Nephron progenitor cell (in vitro differentiated cells): ENCODE results near the gene CAMTA2.

Experiments
- DNase-seq: peaks from one replicate; pipeline ENCODE4 v3.0.0; 2021
- H3K27ac Mint-ChIP-seq: 2 replicates; pipeline ENCODE4 v1.8.0; 2021; ENCODE audit warnings: mild to moderate bottlenecking, moderate library complexity, mixed read lengths
- H3K27me3 Mint-ChIP-seq: 2 replicates; pipeline ENCODE4 v1.8.0; 2021; ENCODE audit warnings: mild to moderate bottlenecking, low read depth, mixed read lengths; ENCODE audit not compliant: poor library complexity
- H3K36me3 Mint-ChIP-seq: 2 replicates; pipeline ENCODE4 v1.8.0; 2021; ENCODE audit warnings: low read depth, mixed read lengths
- H3K4me1 Mint-ChIP-seq: 2 replicates; pipeline ENCODE4 v1.8.0; 2021; ENCODE audit warnings: mixed read lengths
- H3K4me3 Mint-ChIP-seq: 2 replicates; pipeline ENCODE4 v1.8.0; 2021; ENCODE audit warnings: mild to moderate bottlenecking, moderate library complexity, mixed read lengths
- H3K9me3 Mint-ChIP-seq: 2 replicates; pipeline ENCODE4 v1.8.0; 2021; ENCODE audit warnings: mild to moderate bottlenecking, moderate library complexity, mixed read lengths
- CTCF ChIP-seq: fragments of 200-600 bp; sonication (generic); IDR thresholded peaks from 2 replicates; pipeline ENCODE4 v1.5.0; 2021; ENCODE audit warnings: antibody characterized with exemption

The CAMTA2 gene

GRCh38 chr17:4982305-4982704, 5.2 kb downstream of the CAMTA2 start:
- Mint-ChIP-seq H3K4me1 (peaks cover 29% of the 10 kb centered on the region), H3K36me3 (peaks cover 21% of the 10 kb centered on the region), H3K9me3 (no peaks in the 10 kb centered on the region), H3K27ac (no peak overlapping the region), H3K4me3 (no peak overlapping the region), H3K27me3 (peaks cover 5% of the 10 kb centered on the region)
- DNase-seq, result no peak
- no peak for TF ChIP-seq CTCF

- Mint-ChIP-seq H3K27ac (peak overlapping the region; percentile 6), H3K27me3 (peaks cover 5% of the 10 kb centered on the region), H3K4me3 (peak overlapping the region; percentile 21), H3K36me3 (peaks cover 22% of the 10 kb centered on the region), H3K4me1 (peaks cover 20% of the 10 kb centered on the region), H3K9me3 (no peaks in the 10 kb centered on the region)
- TF ChIP-seq CTCF, result peak; percentile 75
- DNase-seq, result peak; percentile 58
These were observed 6.7 kb downstream of the CAMTA2 start for GRCh38 chr17:4980644-4981216.

GRCh38 chr17:4978726-4979125, 8.7 kb downstream of the CAMTA2 start:
- H3K36me3 Mint-ChIP-seq, result peaks cover 28% of the 10 kb centered on the region
- peaks cover 17% of the 10 kb centered on the region for H3K4me1 Mint-ChIP-seq
- H3K4me3 Mint-ChIP-seq, result no peak overlapping the region

GRCh38 chr17:4974115-4974670, 13.3 kb downstream of the CAMTA2 start:
- H3K4me3 Mint-ChIP-seq, result no peak overlapping the region
- no peak for TF ChIP-seq CTCF
- peaks cover 16% of the 10 kb centered on the region for H3K4me1 Mint-ChIP-seq
- no peaks in the 10 kb centered on the region for H3K9me3 Mint-ChIP-seq
- peaks cover 10% of the 10 kb centered on the region for H3K27me3 Mint-ChIP-seq
- DNase-seq, result no peak
- H3K36me3 Mint-ChIP-seq, result peaks cover 37% of the 10 kb centered on the region
- peak overlapping the region; percentile 53 for H3K27ac Mint-ChIP-seq

More at GRCh38 chr17:4978726-4979125, 8.7 kb downstream of the CAMTA2 start:
- no peak for DNase-seq
- Mint-ChIP-seq H3K9me3 (no peaks in the 10 kb centered on the region), H3K27ac (no peak overlapping the region), H3K27me3 (peaks cover 3% of the 10 kb centered on the region)
- no peak for TF ChIP-seq CTCF

GRCh38 chr17:4973256-4974114, 14.0 kb downstream of the CAMTA2 start:
- Mint-ChIP-seq H3K27me3 (peaks cover 10% of the 10 kb centered on the region), H3K27ac (peak overlapping the region; percentile 53), H3K4me1 (peaks cover 15% of the 10 kb centered on the region), H3K4me3 (no peak overlapping the region), H3K36me3 (peaks cover 37% of the 10 kb centered on the region), H3K9me3 (no peaks in the 10 kb centered on the region)
- no peak for TF ChIP-seq CTCF
- DNase-seq, result no peak
